ENCODE measurements around the gene DNAJC3. TPM values are rescaled to one million over a fixed set of nuclear protein-coding genes. Genes with fewer than 3 reads are reported as not detected.

DNAJC3 gene
- total and polyA plus RNA-seq, 2 of the 13 experiments (the other 11 are each of a cell fraction or from before 2014, with no cell fraction given) = 10.4 to 48.2 TPM

GRCh38 chr13:95676762-95677563, at the start of gene DNAJC3 (continued):
- TF ChIP-seq ZMYM3 (CRISPR knock-in tag; IDR thresholded peaks at IDR 0.05) (no peak), ZSCAN29 (CRISPR knock-in tag; conservative IDR thresholded peaks at IDR 0.05) (no peak), ZNF879 (CRISPR knock-in tag; IDR thresholded peaks at IDR 0.05) (peak; percentile 62; the same call in 1 of the 2 replicates), ZBTB2 (CRISPR knock-in tag; IDR thresholded peaks at IDR 0.05; ENCODE audit: low read depth) (peak; percentile 38; the same call in 1 of the 2 replicates), ATF1 (CRISPR knock-in tag; IDR thresholded peaks at IDR 0.05) (peak; percentile 63; the same call in 1 of the 2 replicates), ARHGAP35 (CRISPR knock-in tag; IDR thresholded peaks at IDR 0.05; ENCODE audit: borderline replicate concordance) (no peak; the same call in 1 of the 2 replicates), ZNF407 (CRISPR knock-in tag; IDR thresholded peaks at IDR 0.05; ENCODE audit: not compliant biosample characterization) (no peak), POGK (CRISPR knock-in tag; conservative IDR thresholded peaks at IDR 0.05) (peak; percentile 57; the same call in 1 of the 2 replicates), ZBTB46 (CRISPR knock-in tag; IDR thresholded peaks at IDR 0.05; ENCODE audit: borderline replicate concordance) (no peak), SRSF9 (IDR thresholded peaks at IDR 0.05; ENCODE audit: borderline replicate concordance, insufficient read depth, low read depth, low read length, poor library complexity, severe bottlenecking) (no peak), CHD4 (IDR thresholded peaks at IDR 0.05; ENCODE audit: borderline replicate concordance, low read length) (no peak), MTA3 (CRISPR knock-in tag; IDR thresholded peaks at IDR 0.05) (no peak), SAP130 (CRISPR knock-in tag; IDR thresholded peaks at IDR 0.05; ENCODE audit: low read depth) (peak; percentile 91)
